ENCODE data around the gene CA5A.
A peak's percentile ranks its signal among the peaks of the same experiment; 100 is the strongest.
"Not testable (repeated sequence)": the region's sequence is repeated elsewhere in the genome, so short reads cannot be mapped to it uniquely, and the experiment has no call there.

Gene CA5A

GRCh38 chr16:87887931-87888330, 48.4 kb downstream of the CA5A start:
- not testable (repeated sequence) for DNase-seq

GRCh38 chr16:87885371-87885967, 50.9 kb downstream of the CA5A start:
- not testable (repeated sequence) for DNase-seq

- DNase-seq = no peak
These were observed 53.8 kb downstream of the CA5A start for GRCh38 chr16:87882436-87883019.

GRCh38 chr16:87881324-87882200, 54.8 kb downstream of the CA5A start:
- DNase-seq = no peak

GRCh38 chr16:87880117-87880696, 56.1 kb downstream of the CA5A start:
- DNase-seq = no peak

GRCh38 chr16:87879411-87880013, 56.8 kb downstream of the CA5A start:
- DNase-seq = not testable (repeated sequence)

DNA sequence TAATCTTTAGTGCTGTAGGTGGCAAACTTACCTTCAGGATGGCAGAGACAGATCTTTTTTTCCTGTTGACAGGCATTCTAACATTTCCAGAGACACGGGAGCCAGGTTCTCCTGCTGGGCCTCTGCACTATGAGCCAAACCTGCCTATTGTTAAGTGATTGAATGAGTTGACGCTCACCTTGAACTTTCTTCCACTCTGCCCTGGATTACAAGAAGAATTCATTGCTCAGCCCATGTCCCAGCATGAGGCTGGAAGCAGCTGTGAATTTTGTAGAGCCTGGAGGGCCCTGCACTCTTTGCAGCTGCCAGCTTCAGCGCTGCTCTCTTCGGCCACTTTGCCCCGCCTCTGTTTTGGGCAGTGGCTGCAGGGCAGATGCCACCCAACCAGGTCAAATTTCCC, 57.6 kb downstream of the CA5A start:
- DNase-seq = no peak

DNA sequence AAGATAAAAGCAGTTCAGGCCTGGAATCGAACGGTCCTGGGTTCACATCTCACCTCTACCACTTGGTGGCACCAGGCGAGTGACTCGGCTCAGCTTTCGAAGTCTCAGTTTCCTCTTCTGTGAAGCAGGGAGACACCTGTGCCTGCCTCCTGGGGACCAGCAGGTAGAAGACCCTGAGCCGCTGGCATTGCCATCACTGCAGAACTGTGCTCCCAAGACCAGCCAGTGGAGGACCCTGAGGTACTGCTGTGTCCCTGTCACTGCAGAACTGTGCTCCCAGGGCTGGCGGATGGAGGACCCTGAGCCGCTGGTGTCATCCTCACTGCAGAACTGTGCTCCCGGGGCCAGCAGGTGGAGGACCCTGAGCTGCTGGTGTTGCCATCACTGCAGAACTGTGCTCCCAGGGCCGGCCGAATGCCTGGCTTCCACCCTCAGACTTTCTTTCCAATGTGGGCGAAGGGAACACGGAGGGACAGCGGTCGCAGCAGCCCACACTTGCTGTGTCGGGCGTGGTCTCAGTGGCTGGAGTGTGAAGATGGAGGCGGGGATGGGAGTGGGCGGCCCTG, 58.3 kb downstream of the CA5A start:
- no peak for DNase-seq

GRCh38 chr16:87874639-87875427, 61.5 kb downstream of the CA5A start:
- DNase-seq = no peak

DNA sequence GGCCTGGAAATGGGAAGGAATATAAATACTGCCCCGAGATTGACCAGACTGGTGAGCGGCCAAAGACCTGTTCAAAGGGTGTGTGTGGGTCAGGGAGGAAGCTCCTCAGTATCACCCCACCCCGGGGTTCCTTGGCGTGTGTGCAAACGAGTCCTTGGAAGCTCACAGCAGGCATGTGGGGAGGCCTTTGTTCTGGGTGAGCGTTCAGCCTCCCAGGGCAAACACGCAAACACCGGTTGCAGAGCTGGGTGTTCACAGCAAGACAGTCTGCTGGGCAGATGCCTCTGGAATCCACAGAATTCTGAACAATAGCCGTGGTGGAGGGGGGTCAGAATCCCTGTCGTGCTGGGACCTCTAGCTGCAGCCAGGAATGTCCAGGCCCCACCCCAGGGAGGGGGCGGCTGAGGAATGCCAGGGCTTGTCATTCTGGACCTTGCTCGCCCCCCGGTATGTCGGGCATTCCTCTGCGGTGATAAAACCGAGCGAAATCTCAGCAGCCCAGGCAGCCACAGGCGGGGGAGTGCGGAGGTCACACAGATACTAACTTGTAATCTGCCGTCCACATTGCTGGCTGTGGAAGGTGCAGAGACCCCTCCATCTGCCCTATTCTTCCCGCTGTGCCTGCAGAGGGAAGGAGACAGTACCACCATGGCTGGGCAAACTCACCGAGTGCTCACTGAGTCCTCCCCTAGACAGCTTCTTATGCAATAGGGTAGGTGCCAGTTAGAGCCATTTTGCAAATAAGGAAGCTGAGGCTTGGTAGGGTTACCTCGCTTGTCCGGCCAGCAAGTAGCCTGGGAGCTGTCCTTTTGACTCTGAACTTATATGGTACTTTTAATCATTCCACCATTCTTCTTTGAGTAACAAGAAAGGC, 65.7 kb downstream of the CA5A start:
- not testable (repeated sequence) for DNase-seq

DNA sequence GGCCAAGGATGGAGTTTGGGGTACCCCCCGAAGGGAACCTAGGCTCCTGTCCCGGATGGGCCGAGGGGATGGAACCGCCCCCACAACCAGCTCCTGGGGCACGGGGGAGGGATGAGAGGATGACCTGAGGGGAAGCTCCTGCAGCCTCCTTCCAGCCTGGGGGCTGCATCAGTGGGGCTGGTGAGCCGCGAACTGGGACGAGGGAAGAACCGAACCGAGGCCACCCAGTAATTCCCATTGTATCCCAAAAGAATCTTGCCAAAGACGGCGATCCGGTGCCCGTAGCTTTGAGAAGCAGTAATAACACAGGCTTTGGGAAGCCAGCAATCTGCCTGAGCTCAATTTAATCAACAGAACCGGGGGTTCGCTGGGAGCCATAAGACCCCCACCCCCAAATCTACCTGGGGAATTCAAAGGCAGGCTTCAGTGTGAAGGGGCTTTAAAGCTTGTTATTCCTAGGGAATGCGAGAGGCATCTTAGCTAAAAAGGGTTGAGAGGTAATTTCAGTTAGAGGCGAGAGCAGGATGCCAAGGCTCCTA, 66.4 kb downstream of the CA5A start:
- DNase-seq = not testable (repeated sequence)

GRCh38 chr16:87869061-87869878, 67.1 kb downstream of the CA5A start, which contains the start of gene SLC7A5:
SLC7A5 (minus strand) TSS chr16:87869507; CDS start chr16:87869422, 85 bp downstream.
- DNase-seq = peak; percentile 90

- DNase-seq = peak; percentile 72
These were observed 67.9 kb downstream of the CA5A start for GRCh38 chr16:87868254-87869029.

- DNase-seq = peak; percentile 72
These were observed 70.3 kb downstream of the CA5A start for GRCh38 chr16:87865902-87866555.

- no peak for DNase-seq
These were observed 71.9 kb downstream of the CA5A start for GRCh38 chr16:87864331-87864989.

DNA sequence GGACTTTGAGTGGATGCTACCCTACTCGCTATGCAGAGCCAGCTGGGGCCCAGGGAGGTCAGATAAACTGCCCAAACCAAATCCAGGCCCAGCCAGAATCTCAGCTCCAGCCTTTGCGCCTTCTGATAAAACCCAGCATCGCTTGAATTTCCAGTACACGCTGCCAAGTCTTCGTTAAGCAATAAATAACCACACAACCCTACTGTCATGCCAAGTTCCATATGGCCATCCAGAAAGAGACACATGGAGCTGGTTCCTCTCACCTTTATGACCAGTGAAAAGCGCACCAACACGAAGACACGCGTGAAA, 73.0 kb downstream of the CA5A start:
- not testable (repeated sequence) for DNase-seq

- DNase-seq = not testable (repeated sequence)
These were observed 73.6 kb downstream of the CA5A start for GRCh38 chr16:87862597-87863326.
